ENCODE data around the gene CDIP1. TPM values are rescaled to one million over a fixed set of nuclear protein-coding genes. Genes with fewer than 3 reads are reported as not detected.

Gene CDIP1
- polyA plus RNA-seq, 1 experiment = 15.2 TPM

GRCh38 chr16:4529085-4530060, 9.2 kb downstream of the CDIP1 start:
- no peaks in the 10 kb centered on the region for H3K27me3 ChIP-seq (ENCODE audit: control insufficient read depth, insufficient read depth, low read length)
- CTCF ChIA-PET = interaction anchor here (1.3 kb wide), 1 partner anchor 8 kb away, joined by 3 read pairs; no protein-coding TSS in a partner anchor
- H3K36me3 ChIP-seq (ENCODE audit: control insufficient read depth, insufficient read depth, low read length) = no peaks in the 10 kb centered on the region
- H3K4me3 ChIP-seq (ENCODE audit: low read depth, low read length) = no peak overlapping the region
- TF ChIP-seq, protein P1, sequence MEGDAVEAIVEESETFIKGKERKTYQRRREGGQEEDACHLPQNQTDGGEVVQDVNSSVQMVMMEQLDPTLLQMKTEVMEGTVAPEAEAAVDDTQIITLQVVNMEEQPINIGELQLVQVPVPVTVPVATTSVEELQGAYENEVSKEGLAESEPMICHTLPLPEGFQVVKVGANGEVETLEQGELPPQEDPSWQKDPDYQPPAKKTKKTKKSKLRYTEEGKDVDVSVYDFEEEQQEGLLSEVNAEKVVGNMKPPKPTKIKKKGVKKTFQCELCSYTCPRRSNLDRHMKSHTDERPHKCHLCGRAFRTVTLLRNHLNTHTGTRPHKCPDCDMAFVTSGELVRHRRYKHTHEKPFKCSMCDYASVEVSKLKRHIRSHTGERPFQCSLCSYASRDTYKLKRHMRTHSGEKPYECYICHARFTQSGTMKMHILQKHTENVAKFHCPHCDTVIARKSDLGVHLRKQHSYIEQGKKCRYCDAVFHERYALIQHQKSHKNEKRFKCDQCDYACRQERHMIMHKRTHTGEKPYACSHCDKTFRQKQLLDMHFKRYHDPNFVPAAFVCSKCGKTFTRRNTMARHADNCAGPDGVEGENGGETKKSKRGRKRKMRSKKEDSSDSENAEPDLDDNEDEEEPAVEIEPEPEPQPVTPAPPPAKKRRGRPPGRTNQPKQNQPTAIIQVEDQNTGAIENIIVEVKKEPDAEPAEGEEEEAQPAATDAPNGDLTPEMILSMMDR (IDR thresholded peaks at IDR 0.05; ENCODE audit: insufficient read depth, low read depth, low read length) = no peak
- DNase-seq (ENCODE audit: low read depth) = no peak
- POLR2A ChIA-PET = no interaction called here

GRCh38 chr16:4525634-4526277, 12.8 kb downstream of the CDIP1 start:
- H3K36me3 ChIP-seq (ENCODE audit: control insufficient read depth, insufficient read depth, low read length) = no peaks in the 10 kb centered on the region
- TF ChIP-seq, protein P1 (IDR thresholded peaks at IDR 0.05; ENCODE audit: insufficient read depth, low read depth, low read length) = no peak
- H3K4me3 ChIP-seq (ENCODE audit: low read depth, low read length) = no peak overlapping the region
- ChIA-PET POLR2A (no interaction called here), CTCF (interaction anchor here (0.6 to 2.7 kb wide), 5 partner anchors 9 to 1470 kb away, joined by 3 to 15 read pairs (median 3); no protein-coding TSS in a partner anchor)
- no peaks in the 10 kb centered on the region for H3K27me3 ChIP-seq (ENCODE audit: control insufficient read depth, insufficient read depth, low read length)
- no peak for DNase-seq (ENCODE audit: low read depth)

DNA sequence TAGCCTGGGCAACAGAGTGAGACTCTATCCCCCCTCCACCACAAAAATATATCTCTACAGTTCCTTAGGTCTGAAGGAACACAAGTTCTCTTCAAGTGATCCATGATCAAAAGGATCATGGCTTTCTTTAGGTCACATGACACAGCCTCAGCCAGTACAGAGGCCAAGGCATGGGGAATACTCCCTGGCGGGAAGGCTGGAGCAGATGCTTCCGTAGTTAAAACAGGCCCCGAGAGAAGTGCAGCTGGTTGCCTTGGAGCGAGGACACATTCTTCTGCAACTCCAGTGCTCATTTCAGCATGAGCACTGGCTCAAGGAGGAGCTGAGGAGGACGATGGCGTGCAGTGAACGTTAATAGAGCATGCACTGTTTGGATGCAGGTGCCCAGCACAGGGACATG, 13.5 kb downstream of the CDIP1 start:
- Histone ChIP-seq H3K36me3 (ENCODE audit: control insufficient read depth, insufficient read depth, low read length) (no peaks in the 10 kb centered on the region), H3K4me3 (ENCODE audit: low read depth, low read length) (no peak overlapping the region), H3K27me3 (ENCODE audit: control insufficient read depth, insufficient read depth, low read length) (no peaks in the 10 kb centered on the region)
- TF ChIP-seq, protein P1 (IDR thresholded peaks at IDR 0.05; ENCODE audit: insufficient read depth, low read depth, low read length) = no peak
- DNase-seq (ENCODE audit: low read depth) = no peak
- POLR2A ChIA-PET = no interaction called here
- CTCF ChIA-PET = interaction anchor here (1.0 to 2.7 kb wide), 6 partner anchors 8 to 23 kb away, joined by 3 to 15 read pairs (median 3); no protein-coding TSS in a partner anchor

DNA sequence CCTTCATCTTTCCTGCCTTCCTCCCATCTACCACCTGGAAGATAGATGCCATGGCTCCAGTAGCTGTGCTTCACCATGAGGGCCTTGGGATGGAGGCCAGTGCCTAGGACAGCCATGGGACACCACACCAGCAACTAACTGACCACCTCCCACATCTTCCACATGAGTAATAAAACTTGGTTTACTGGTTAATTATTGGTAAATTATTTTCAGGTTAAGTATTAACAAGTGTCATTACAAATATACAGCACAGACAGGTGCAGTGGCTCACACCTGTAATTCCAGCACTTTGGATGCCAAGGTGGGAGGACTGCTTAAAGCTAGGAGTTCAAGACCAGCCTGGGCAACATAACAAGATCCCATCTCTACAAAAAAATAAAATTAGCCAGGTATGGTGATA, 14.0 kb downstream of the CDIP1 start:
- Histone ChIP-seq H3K4me3 (ENCODE audit: low read depth, low read length) (no peak overlapping the region), H3K36me3 (ENCODE audit: control insufficient read depth, insufficient read depth, low read length) (no peaks in the 10 kb centered on the region), H3K27me3 (ENCODE audit: control insufficient read depth, insufficient read depth, low read length) (no peaks in the 10 kb centered on the region)
- TF ChIP-seq, protein P1 (IDR thresholded peaks at IDR 0.05; ENCODE audit: insufficient read depth, low read depth, low read length) = no peak
- CTCF ChIA-PET = interaction anchor here (1.0 to 2.7 kb wide), 7 partner anchors 8 to 35 kb away, joined by 3 to 15 read pairs (median 3); no protein-coding TSS in a partner anchor
- POLR2A ChIA-PET = no interaction called here
- no peak for DNase-seq (ENCODE audit: low read depth)

GRCh38 chr16:4523686-4524085, 14.9 kb downstream of the CDIP1 start:
- Histone ChIP-seq H3K4me3 (ENCODE audit: low read depth, low read length) (no peak overlapping the region), H3K27me3 (ENCODE audit: control insufficient read depth, insufficient read depth, low read length) (no peaks in the 10 kb centered on the region), H3K36me3 (ENCODE audit: control insufficient read depth, insufficient read depth, low read length) (no peaks in the 10 kb centered on the region)
- DNase-seq (ENCODE audit: low read depth) = no peak
- TF ChIP-seq, protein P1 (IDR thresholded peaks at IDR 0.05; ENCODE audit: insufficient read depth, low read depth, low read length) = no peak
- CTCF ChIA-PET = interaction anchor here (0.6 to 1.3 kb wide), 10 partner anchors 9 to 127 kb away, joined by 3 to 6 read pairs (median 3); partner anchors contain the start of gene C16orf96
- POLR2A ChIA-PET = no interaction called here
